Neutrophil (primary cell): ENCODE measurements around the gene KRTAP20-1.

Experiments
- H3K27ac ChIP-seq: fragments of 200-600 bp; sonication (generic); 2 replicates; pipeline ENCODE4 v1.5.1; 2016; ENCODE audit warnings: mild to moderate bottlenecking, moderate library complexity
- H3K27me3 ChIP-seq: fragments of 200-600 bp; sonication (generic); 2 replicates; pipeline ENCODE4 v1.6.0; 2016; ENCODE audit warnings: mild to moderate bottlenecking
- H3K36me3 ChIP-seq: fragments of 200-600 bp; sonication (generic); 2 replicates; pipeline ENCODE4 v1.5.1; 2017
- H3K4me1 ChIP-seq, 2 experiments: fragments of 200-600 bp in 1 of 2; sonication (generic) in 1 of 2; 1 replicate in 1 of 2; 2 replicates in 1 of 2; pipeline versions ENCODE4 v1.5.1 to v1.6.1; 2013 to 2016; ENCODE audit warnings: low read depth in 1 of 2, low read length in 1 of 2, mild to moderate bottlenecking in 1 of 2, moderate library complexity in 1 of 2; ENCODE audit not compliant: control insufficient read depth in 1 of 2, insufficient read depth in 1 of 2
- H3K4me3 ChIP-seq, 2 experiments: fragments of 200-600 bp in 1 of 2; sonication (generic) in 1 of 2; 1 replicate in 1 of 2; 2 replicates in 1 of 2; pipeline ENCODE4 v1.5.1; 2013 to 2016; ENCODE audit warnings: low read depth in 1 of 2, low read length in 1 of 2, mild to moderate bottlenecking in 1 of 2, moderate library complexity in 1 of 2
- H3K9me3 ChIP-seq: fragments of 200-600 bp; sonication (generic); 2 replicates; pipeline ENCODE4 v1.5.1; 2016
- TF ChIP-seq, protein P1 (sequence below): fragments of 200-600 bp; sonication (generic); IDR thresholded peaks from 2 replicates; pipeline ENCODE4 v1.5.1; 2016; ENCODE audit warnings: antibody characterized with exemption

Gene KRTAP20-1

DNA sequence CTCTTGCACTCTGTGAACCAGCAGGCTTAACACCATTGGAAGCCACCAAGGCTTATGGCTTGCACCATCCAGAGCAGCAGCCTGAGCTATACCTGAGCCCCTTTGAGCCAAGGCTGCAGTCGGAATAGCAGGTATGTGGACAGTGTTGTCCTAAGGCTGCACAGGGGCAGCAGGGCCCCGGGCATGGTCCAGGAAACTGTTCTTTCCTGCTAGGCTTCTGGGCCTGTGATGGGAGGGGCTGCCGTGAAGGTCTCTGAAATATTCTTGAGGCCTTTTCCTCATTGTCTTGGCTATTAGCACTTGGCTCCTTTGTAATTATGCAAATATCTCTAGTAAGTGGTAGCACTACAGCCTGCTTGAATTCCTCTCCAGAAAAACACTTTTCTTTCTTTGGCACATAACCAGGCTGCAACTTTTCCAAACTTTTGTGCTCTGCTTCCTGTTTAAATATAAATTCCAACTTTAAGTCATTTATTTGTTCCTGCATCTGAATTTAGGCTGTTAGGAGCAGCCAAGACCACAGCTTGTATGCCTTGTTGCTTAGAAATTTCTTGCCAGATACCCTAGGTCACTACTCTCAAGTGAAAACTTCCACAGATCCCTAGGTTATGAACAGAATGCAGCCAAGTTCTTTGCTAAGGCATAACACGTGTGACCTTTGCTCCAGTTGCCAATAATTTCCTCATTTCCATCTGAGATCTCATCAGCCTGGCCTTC is 9.4 kb downstream of the KRTAP20-1 start:
- Histone ChIP-seq H3K4me1 (no peaks in the 10 kb centered on the region), H3K4me3 (no peak overlapping the region), H3K27me3 (no peaks in the 10 kb centered on the region), H3K27ac (no peak overlapping the region), H3K36me3 (no peaks in the 10 kb centered on the region), H3K9me3 (no peaks in the 10 kb centered on the region)
- TF ChIP-seq, protein P1, sequence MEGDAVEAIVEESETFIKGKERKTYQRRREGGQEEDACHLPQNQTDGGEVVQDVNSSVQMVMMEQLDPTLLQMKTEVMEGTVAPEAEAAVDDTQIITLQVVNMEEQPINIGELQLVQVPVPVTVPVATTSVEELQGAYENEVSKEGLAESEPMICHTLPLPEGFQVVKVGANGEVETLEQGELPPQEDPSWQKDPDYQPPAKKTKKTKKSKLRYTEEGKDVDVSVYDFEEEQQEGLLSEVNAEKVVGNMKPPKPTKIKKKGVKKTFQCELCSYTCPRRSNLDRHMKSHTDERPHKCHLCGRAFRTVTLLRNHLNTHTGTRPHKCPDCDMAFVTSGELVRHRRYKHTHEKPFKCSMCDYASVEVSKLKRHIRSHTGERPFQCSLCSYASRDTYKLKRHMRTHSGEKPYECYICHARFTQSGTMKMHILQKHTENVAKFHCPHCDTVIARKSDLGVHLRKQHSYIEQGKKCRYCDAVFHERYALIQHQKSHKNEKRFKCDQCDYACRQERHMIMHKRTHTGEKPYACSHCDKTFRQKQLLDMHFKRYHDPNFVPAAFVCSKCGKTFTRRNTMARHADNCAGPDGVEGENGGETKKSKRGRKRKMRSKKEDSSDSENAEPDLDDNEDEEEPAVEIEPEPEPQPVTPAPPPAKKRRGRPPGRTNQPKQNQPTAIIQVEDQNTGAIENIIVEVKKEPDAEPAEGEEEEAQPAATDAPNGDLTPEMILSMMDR = no peak

DNA sequence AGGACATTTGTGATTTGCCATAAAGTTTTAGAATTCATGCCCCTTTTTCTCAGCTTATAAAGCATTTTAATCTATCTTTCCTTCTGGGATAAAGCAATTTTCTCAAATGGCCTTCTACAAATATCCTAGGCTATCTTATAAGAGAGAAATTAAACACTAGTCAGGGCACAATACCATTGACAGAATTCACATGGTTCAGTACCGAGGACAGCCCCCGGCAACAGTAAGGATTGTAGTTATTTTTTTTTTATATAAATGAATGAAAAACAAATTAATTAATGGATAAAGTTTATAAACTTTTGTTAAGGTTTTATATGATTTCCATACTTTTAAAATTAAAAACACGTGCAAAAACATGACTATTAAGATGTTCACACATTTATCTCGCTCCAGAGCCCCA is 11.9 kb downstream of the KRTAP20-1 start:
- H3K9me3 ChIP-seq = no peaks in the 10 kb centered on the region

DNA sequence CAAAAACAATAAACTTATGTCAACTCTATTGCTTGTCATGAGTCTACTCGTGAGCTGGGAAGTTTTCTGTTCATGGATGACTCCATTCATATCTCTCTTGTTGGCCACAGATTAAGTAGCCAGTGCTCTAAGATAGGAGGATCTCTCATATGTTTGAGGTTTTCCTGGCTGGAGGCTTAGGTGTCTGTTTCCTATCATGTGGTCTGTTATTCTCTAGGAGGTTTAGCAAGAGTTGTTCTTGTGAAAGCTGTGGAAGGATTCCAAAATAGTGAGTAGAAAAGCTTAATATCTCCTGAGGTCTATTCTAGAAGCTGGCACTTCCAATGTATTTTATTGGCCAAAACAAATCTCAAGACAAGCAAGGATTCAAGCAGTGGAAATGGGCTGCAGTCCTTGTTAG is 13.0 kb downstream of the KRTAP20-1 start:
- TF ChIP-seq, protein P1 = no peak
- H3K9me3 ChIP-seq = no peaks in the 10 kb centered on the region
- H3K4me3 ChIP-seq = no peak overlapping the region
- H3K4me1 ChIP-seq = no peaks in the 10 kb centered on the region
- no peaks in the 10 kb centered on the region for H3K36me3 ChIP-seq
- H3K27ac ChIP-seq = no peak overlapping the region
- H3K27me3 ChIP-seq = no peaks in the 10 kb centered on the region

More for the DNA sequence above, 11.9 kb downstream of the KRTAP20-1 start:
- no peak overlapping the region for H3K27ac ChIP-seq
- no peaks in the 10 kb centered on the region for H3K4me1 ChIP-seq
- no peaks in the 10 kb centered on the region for H3K27me3 ChIP-seq
- H3K4me3 ChIP-seq = no peak overlapping the region
- H3K36me3 ChIP-seq = no peaks in the 10 kb centered on the region
- TF ChIP-seq, protein P1 = no peak

DNA sequence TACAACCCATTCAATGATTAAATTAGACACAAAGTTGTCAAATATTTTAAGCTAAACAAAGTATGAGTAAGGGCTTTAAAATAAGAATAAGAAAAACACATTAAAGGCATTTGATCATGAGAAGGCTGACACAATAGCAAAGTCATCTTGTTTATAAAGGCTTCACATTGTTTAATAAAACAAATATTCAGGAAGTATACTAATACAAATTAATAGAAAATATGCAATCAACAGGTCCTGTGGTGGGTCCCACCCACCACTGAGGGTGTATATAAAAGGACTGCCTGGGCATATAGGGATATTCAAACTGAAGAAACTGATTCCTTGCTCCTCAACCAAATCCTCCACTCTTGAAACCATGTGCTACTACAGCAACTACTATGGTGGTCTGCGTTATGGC is 18.7 kb downstream of the KRTAP20-1 start, which contains the start of gene KRTAP20-2:
Gene KRTAP20-2, plus strand, starts transcription at position 301 of the 400 bp plus-strand sequence. Its CDS starts 58 bp downstream, at position 359.
- no peaks in the 10 kb centered on the region for H3K27me3 ChIP-seq
- H3K9me3 ChIP-seq = no peaks in the 10 kb centered on the region
- H3K4me3 ChIP-seq = no peak within 1 kb of the TSS
- no peaks in the 10 kb centered on the region for H3K36me3 ChIP-seq
- no peaks in the 10 kb centered on the region for H3K4me1 ChIP-seq
- TF ChIP-seq, protein P1 = no peak
- no peak within 1 kb of the TSS for H3K27ac ChIP-seq

DNA sequence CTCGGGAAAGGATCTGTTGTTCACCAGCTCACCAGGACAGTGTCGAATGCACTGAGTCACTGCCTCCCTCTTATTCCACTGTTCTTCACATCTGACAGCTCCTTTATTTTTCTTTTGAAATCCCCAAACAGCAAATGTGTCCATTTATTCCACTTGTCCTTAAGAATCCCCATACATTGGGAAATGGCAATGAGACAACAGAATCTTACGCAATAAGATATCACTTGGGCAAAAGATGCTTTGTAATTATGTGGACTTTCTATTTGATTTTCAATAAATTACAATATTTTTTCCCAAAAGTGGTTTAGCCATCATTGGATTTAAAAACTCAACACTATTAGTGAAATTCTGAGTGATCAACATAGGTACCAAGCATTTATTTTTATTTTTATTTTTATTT is 22.5 kb downstream of the KRTAP20-1 start:
- Histone ChIP-seq H3K27ac (no peak overlapping the region), H3K4me1 (no peaks in the 10 kb centered on the region), H3K4me3 (no peak overlapping the region), H3K9me3 (no peaks in the 10 kb centered on the region), H3K36me3 (no peaks in the 10 kb centered on the region), H3K27me3 (no peaks in the 10 kb centered on the region)
- TF ChIP-seq, protein P1 = no peak
